ENCODE measurements around the gene DENND2D.

Gene DENND2D

GRCh38 chr1:111202707-111203623 lies 2.5 kb upstream of the DENND2D start:
- no peak for DNase-seq

- no peak for DNase-seq
Observed at GRCh38 chr1:111202366-111202706, 1.9 kb upstream of the DENND2D start.

GRCh38 chr1:111201275-111202090 lies 1.0 kb upstream of the DENND2D start:
- DNase-seq: no peak

GRCh38 chr1:111200802-111201161 lies 336 bp upstream of the DENND2D start:
- no peak for DNase-seq

- no peak for DNase-seq
Observed at GRCh38 chr1:111199329-111199728, 1.1 kb downstream of the DENND2D start.

GRCh38 chr1:111198836-111199235 lies 1.6 kb downstream of the DENND2D start:
- no peak for DNase-seq

GRCh38 chr1:111197598-111198284 lies 2.7 kb downstream of the DENND2D start:
- DNase-seq: peak; percentile 4

- no peak for DNase-seq
Observed at GRCh38 chr1:111196213-111196612, 4.2 kb downstream of the DENND2D start.

GRCh38 chr1:111195002-111195684 lies 5.3 kb downstream of the DENND2D start:
- no peak for DNase-seq

- no peak for DNase-seq
Observed at GRCh38 chr1:111193712-111194480, 6.5 kb downstream of the DENND2D start.

GRCh38 chr1:111192658-111193519 lies 7.6 kb downstream of the DENND2D start:
- no peak for DNase-seq

GRCh38 chr1:111192074-111192473 lies 8.4 kb downstream of the DENND2D start:
- DNase-seq: no peak

- no peak for DNase-seq
Observed at GRCh38 chr1:111191496-111191895, 8.9 kb downstream of the DENND2D start.

- DNase-seq: no peak
Observed at GRCh38 chr1:111190931-111191451, 9.5 kb downstream of the DENND2D start.

- DNase-seq: no peak
Observed at GRCh38 chr1:111184663-111185062, 15.8 kb downstream of the DENND2D start.

GRCh38 chr1:111183308-111184069 lies 17.0 kb downstream of the DENND2D start:
- DNase-seq: no peak

- no peak for DNase-seq
Observed at GRCh38 chr1:111182052-111182451, 18.4 kb downstream of the DENND2D start.

- DNase-seq: no peak
Observed at GRCh38 chr1:111179968-111180533, 20.4 kb downstream of the DENND2D start.

- DNase-seq: no peak
Observed at GRCh38 chr1:111176678-111177077, 23.8 kb downstream of the DENND2D start.

- no peak for DNase-seq
Observed at GRCh38 chr1:111175349-111175748, 25.1 kb downstream of the DENND2D start.
